Measurements from ENCODE around the gene PDE4B. TPM values are rescaled to one million over a fixed set of nuclear protein-coding genes. Genes with fewer than 3 reads are reported as not detected.

PDE4B gene
- polyA plus RNA-seq, 1 experiment = 17.6 TPM

DNA sequence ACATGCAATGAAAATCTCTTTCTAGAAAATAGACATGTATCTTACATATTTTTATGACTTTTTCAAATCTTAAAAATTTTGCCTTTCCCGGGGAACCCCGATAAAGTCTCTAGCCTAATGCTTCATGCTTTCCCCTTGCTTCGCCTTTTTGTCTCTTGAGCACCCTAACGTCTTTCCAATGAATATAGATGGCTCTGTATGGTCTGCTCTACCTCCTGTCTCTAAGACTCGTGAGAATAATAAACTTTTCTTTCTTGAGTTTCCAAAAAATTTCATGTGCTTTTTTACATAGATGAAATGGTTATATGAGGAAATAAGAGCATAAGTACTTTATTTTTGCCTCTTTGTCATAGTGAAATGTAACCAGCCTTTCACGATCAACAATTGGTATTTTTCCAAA is 202.6 kb downstream of the PDE4B start:
- no peak for DNase-seq (ENCODE audit: low read depth, low spot score)
- ChIA-PET CTCF (interaction anchor here (2.6 kb wide), 1 partner anchor 247 kb away, joined by 10 read pairs; no protein-coding TSS in a partner anchor), POLR2A (no interaction called here)
- TF ChIP-seq, protein P1, sequence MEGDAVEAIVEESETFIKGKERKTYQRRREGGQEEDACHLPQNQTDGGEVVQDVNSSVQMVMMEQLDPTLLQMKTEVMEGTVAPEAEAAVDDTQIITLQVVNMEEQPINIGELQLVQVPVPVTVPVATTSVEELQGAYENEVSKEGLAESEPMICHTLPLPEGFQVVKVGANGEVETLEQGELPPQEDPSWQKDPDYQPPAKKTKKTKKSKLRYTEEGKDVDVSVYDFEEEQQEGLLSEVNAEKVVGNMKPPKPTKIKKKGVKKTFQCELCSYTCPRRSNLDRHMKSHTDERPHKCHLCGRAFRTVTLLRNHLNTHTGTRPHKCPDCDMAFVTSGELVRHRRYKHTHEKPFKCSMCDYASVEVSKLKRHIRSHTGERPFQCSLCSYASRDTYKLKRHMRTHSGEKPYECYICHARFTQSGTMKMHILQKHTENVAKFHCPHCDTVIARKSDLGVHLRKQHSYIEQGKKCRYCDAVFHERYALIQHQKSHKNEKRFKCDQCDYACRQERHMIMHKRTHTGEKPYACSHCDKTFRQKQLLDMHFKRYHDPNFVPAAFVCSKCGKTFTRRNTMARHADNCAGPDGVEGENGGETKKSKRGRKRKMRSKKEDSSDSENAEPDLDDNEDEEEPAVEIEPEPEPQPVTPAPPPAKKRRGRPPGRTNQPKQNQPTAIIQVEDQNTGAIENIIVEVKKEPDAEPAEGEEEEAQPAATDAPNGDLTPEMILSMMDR (IDR thresholded peaks at IDR 0.05; ENCODE audit: low read depth, low read length) = no peak
- no peak overlapping the region for H3K27ac ChIP-seq (ENCODE audit: low read depth, low read length)
- H3K4me3 ChIP-seq (ENCODE audit: low read depth, low read length) = no peak overlapping the region
- no peaks in the 10 kb centered on the region for H3K9me3 ChIP-seq (ENCODE audit: control insufficient read depth, insufficient read depth, low read length)
- H3K27me3 ChIP-seq (ENCODE audit: control insufficient read depth, insufficient read depth, low read length) = no peaks in the 10 kb centered on the region

DNA sequence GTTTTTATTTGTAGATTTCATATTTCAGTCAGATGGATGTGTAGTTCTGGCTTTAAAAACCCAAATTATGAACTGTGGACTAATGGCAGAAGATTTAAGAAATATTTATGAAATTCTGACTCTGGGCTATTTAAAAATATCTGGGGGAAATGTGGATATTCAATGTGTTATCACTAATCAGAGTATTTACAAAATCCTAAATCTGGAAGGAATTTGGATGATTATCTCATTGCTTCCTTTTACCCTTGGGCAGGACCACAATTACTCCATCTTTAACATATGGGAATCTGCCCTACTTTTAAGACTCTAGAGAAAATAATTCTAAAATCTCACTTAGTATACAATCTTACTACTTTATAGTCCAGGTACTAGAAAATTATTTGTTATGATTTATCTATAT is 203.2 kb downstream of the PDE4B start:
- CTCF ChIA-PET = no interaction called here
- DNase-seq (ENCODE audit: low read depth, low spot score) = no peak
- POLR2A ChIA-PET = no interaction called here

DNA sequence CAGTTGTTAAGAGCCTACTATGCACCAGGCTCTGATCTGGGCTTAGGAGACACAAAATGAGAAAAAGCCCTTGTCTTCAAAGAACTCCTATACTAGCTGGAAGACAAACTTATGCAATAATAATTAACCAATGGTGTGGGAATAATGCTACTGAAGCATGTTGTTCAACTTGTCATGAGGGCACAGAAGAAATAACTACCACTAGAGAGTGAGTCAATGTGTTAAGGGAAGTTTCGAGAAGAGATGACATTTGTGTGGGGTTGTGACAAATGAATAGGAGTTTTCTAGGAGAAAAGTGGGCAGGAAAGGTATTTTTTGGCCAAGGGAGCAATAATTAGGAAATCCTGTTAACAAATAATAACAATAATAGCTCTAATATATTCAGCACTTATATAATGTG is 205.0 kb downstream of the PDE4B start:
- TF ChIP-seq, protein P1 (IDR thresholded peaks at IDR 0.05; ENCODE audit: low read depth, low read length) = no peak
- no peak overlapping the region for H3K4me3 ChIP-seq (ENCODE audit: low read depth, low read length)
- ChIA-PET CTCF (no interaction called here), POLR2A (no interaction called here)
- H3K27ac ChIP-seq (ENCODE audit: low read depth, low read length) = no peak overlapping the region
- no peaks in the 10 kb centered on the region for H3K9me3 ChIP-seq (ENCODE audit: control insufficient read depth, insufficient read depth, low read length)
- no peaks in the 10 kb centered on the region for H3K27me3 ChIP-seq (ENCODE audit: control insufficient read depth, insufficient read depth, low read length)
- no peak for DNase-seq (ENCODE audit: low read depth, low spot score)

More for the DNA sequence above, 203.2 kb downstream of the PDE4B start:
- no peaks in the 10 kb centered on the region for H3K9me3 ChIP-seq (ENCODE audit: control insufficient read depth, insufficient read depth, low read length)
- no peak overlapping the region for H3K4me3 ChIP-seq (ENCODE audit: low read depth, low read length)
- H3K27ac ChIP-seq (ENCODE audit: low read depth, low read length) = no peak overlapping the region
- H3K27me3 ChIP-seq (ENCODE audit: control insufficient read depth, insufficient read depth, low read length) = no peaks in the 10 kb centered on the region
- TF ChIP-seq, protein P1 (IDR thresholded peaks at IDR 0.05; ENCODE audit: low read depth, low read length) = no peak

DNA sequence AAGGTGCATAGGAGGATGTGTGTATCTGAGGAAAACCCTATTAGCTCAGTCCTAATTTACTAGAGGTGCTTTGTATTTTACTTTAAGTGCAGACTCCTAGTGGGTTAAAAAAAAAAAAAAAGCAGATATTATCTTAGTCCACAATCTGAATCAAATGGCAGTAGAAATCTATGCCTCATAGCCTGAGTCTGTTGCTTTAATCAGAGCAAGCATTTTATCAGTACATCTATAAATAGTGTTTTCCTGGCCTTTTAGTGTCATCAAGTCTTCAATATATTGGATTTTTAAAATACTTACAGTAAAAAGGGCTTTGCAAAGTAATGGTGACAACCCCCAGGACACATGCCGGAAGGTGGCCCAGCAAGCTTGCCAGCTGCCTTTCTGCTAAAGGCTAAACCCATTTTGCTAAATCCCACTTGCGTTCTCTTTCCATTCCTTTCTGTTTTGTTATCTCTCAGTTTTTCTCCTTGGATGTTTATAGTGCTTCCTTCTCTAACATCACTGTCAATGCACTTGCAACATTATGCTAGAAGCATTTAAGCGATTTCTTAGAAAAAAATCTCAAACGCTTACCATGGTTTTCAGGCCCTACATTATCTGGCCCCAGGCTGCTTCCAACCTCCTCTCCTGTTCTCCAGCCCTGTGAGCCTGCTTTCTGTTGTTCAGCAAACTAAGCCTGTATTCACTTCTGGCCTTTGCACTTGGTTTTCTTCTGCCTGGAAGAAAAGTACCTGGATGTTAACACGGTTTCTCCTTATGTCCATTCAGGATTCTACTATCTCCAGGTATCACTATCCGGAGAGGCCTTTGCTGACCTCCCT is 206.3 kb downstream of the PDE4B start:
- H3K27ac ChIP-seq (ENCODE audit: low read depth, low read length) = no peak overlapping the region
- CTCF ChIA-PET = interaction anchor here (0.6 kb wide), 1 partner anchor 268 kb away, joined by 3 read pairs; no protein-coding TSS in a partner anchor
- TF ChIP-seq, protein P1 (IDR thresholded peaks at IDR 0.05; ENCODE audit: low read depth, low read length) = no peak
- H3K4me3 ChIP-seq (ENCODE audit: low read depth, low read length) = no peak overlapping the region
- no peaks in the 10 kb centered on the region for H3K9me3 ChIP-seq (ENCODE audit: control insufficient read depth, insufficient read depth, low read length)
- POLR2A ChIA-PET = no interaction called here
- H3K27me3 ChIP-seq (ENCODE audit: control insufficient read depth, insufficient read depth, low read length) = no peaks in the 10 kb centered on the region
- DNase-seq (ENCODE audit: low read depth, low spot score) = no peak

DNA sequence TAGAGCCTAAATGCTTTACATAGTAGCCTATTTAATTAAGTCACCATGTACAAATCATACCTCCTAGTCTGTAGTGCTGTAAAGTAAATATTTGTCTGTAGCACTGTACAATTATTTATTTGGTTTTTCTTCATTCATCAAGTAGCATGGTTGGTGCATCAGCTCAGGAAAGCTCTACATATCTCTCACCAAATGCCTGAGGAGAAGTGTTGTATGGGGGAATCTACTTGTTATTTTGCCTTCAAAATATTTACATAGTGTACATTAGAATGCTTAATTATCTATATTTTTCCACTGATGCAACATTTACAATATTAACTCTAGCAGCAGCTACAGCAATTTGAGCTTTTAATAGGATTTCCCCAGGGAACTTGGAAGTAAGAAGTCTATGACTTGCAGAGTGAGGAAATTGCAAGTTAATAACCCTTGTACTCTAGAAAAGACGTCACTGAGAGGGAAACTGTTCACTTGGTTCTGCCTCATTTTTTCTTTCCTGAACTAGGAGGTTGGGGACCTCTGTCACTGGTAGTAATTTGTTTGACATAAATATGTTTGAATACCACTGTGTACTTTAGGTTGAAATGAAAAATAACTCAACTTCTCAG is 207.4 kb downstream of the PDE4B start:
- CTCF ChIA-PET = no interaction called here

More for the DNA sequence above, 207.4 kb downstream of the PDE4B start:
- Histone ChIP-seq H3K27ac (ENCODE audit: low read depth, low read length) (no peak overlapping the region), H3K4me3 (ENCODE audit: low read depth, low read length) (no peak overlapping the region), H3K27me3 (ENCODE audit: control insufficient read depth, insufficient read depth, low read length) (no peaks in the 10 kb centered on the region), H3K9me3 (ENCODE audit: control insufficient read depth, insufficient read depth, low read length) (no peaks in the 10 kb centered on the region)
- TF ChIP-seq, protein P1 (IDR thresholded peaks at IDR 0.05; ENCODE audit: low read depth, low read length) = no peak
- no peak for DNase-seq (ENCODE audit: low read depth, low spot score)
- POLR2A ChIA-PET = no interaction called here
